Effector memory CD8-positive, alpha-beta T cell (primary cell): ENCODE measurements around the gene SPIB.
"Not testable (repeated sequence)": the region's sequence is repeated elsewhere in the genome, so short reads cannot be mapped to it uniquely, and the experiment has no call there.

Source experiments
- ATAC-seq: fragments of 150-1000 bp; cut with Tn5 transposase; replicated peaks from 2 replicates; pipeline ENCODE4 v1.10.0; 2021; ENCODE audit warnings: mild to moderate bottlenecking, moderate library complexity
- DNase-seq, 3 experiments: peaks; one replicate each; pipeline ENCODE4 v3.0.0; 2021
- H3K27ac Mint-ChIP-seq, 2 donors: one replicate each; pipeline ENCODE4 v1.8.0; 2022; ENCODE audit warnings: mild to moderate bottlenecking in 2 of 2, mixed read lengths in 2 of 2, moderate library complexity in 2 of 2
- H3K27me3 Mint-ChIP-seq, 2 donors: one replicate each; pipeline ENCODE4 v1.8.0; 2022; ENCODE audit warnings: mixed read lengths in 2 of 2
- H3K36me3 Mint-ChIP-seq: one replicate; pipeline ENCODE4 v1.8.0; 2022; ENCODE audit warnings: mild to moderate bottlenecking, moderate library complexity, mixed read lengths; ENCODE audit not compliant: insufficient read depth
- H3K4me1 Mint-ChIP-seq, 2 donors: one replicate each; pipeline ENCODE4 v1.8.0; 2022; ENCODE audit warnings: low read depth in 2 of 2, mixed read lengths in 2 of 2
- H3K4me3 Mint-ChIP-seq, 2 donors: one replicate each; pipeline ENCODE4 v1.8.0; 2022; ENCODE audit warnings: mild to moderate bottlenecking in 2 of 2, mixed read lengths in 2 of 2, moderate library complexity in 2 of 2
- H3K9me3 Mint-ChIP-seq, 2 donors: one replicate each; pipeline ENCODE4 v1.8.0; 2022; ENCODE audit warnings: mixed read lengths in 2 of 2

SPIB gene

DNA sequence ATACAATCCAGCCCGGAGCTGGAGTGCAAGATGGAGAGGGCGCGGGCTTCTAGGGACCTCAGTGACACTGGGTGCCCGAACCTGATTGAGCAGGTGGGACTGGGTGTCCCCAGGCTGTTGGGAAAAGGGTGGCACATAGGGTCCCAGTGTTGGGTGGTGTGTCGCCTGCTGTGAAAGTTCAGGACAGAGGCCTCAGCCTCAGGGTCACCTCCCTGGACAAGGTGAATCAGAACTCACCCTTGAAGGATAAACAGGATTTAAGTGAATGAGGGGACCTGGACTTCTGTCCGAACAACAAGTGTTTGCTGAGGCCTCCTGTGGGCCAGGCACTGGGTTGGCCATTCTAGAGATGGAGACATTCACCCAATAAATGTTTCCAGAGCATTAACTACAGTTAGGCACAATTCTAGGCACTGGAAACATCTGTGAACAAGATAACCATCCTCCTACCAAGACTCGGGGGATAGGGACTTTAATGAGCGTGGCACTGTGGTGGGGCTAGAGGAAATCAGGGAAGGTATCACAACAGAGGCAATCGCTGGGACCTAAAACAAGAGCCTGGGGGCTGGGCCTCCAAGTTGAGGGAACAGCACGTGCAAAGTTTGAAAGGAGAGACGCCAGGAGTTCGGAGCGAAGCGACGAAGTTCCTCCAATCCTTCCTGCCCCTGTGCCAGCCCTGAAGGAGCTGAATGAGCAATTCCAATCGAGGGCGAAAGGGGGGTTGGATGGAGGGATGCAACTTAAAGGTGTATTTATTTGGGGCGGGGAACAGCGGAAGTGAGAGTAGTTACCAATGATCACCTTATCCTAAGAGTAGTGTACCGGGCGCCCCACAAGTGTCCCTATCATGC lies 35.5 kb upstream of the SPIB start:
- no peak for DNase-seq

DNA sequence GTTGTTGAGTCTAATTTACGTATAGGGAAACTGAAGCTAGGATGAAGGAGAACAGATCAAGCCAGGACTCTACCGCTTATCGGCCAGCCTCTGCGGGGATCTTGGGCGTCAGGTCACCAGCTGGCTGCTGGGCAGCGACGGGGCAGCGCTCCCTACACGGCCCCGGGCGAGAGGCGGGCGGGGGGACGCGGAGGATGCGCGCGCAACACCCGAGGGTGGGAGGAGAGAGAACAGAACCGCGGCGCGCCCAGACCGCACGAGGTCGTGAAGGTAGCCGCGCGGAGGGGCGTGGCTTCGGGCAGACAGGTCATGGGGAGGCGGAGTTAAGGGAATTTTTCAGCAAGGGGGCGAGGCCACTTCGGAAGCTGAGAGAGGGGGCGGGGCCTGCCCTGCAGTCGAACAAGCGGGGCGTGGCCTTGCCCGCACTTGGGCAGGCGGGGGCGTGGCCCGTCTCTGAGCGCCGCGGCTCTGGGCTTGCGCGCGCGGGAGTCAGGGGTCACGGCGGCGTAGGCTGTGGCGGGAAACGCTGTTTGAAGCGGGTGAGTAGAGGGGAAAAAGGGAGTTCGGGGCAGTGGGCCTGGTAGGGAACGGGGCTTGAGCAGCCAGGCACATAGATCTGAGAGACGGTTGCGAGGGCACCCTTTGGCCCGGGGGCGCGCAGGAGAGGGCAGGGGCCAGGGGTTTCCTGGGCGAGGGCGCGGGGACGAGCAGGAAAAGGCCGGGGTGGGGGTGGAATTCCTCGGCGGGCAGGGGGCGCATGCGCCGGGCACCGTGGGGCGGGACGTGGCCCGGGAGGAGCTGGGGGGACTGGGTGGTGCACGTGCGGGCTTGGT lies 34.7 kb upstream of the SPIB start, which contains the start of gene POLD1:
Gene POLD1 (plus strand): TSS at position 496 of the 833 bp plus-strand sequence. CDS start 14,505 bp downstream, outside the sequence.
- peak within 1 kb of the TSS; percentile 91 to 94 for H3K27ac Mint-ChIP-seq
- peak; percentile 98 to 99 (median 99) for DNase-seq
- H3K27me3 Mint-ChIP-seq, result no peaks in the 10 kb centered on the region
- H3K4me3 Mint-ChIP-seq, result peak within 1 kb of the TSS; percentile 95 to 98
- peak; percentile 87 for ATAC-seq
- H3K9me3 Mint-ChIP-seq, result no peaks in the 10 kb centered on the region
- H3K36me3 Mint-ChIP-seq, result peaks cover 53% of the 10 kb centered on the region
- H3K4me1 Mint-ChIP-seq, result peaks cover 32 to 34% of the 10 kb centered on the region in 2 donors

More for the DNA sequence above, 35.5 kb upstream of the SPIB start:
- Mint-ChIP-seq H3K27ac (peak overlapping the region; percentile 91 to 94), H3K27me3 (no peaks in the 10 kb centered on the region), H3K4me1 (peaks cover 33 to 36% of the 10 kb centered on the region in 2 donors), H3K36me3 (peaks cover 57% of the 10 kb centered on the region), H3K4me3 (peak overlapping the region; percentile 95 to 98), H3K9me3 (no peaks in the 10 kb centered on the region)
- ATAC-seq, result peak; percentile 26

DNA sequence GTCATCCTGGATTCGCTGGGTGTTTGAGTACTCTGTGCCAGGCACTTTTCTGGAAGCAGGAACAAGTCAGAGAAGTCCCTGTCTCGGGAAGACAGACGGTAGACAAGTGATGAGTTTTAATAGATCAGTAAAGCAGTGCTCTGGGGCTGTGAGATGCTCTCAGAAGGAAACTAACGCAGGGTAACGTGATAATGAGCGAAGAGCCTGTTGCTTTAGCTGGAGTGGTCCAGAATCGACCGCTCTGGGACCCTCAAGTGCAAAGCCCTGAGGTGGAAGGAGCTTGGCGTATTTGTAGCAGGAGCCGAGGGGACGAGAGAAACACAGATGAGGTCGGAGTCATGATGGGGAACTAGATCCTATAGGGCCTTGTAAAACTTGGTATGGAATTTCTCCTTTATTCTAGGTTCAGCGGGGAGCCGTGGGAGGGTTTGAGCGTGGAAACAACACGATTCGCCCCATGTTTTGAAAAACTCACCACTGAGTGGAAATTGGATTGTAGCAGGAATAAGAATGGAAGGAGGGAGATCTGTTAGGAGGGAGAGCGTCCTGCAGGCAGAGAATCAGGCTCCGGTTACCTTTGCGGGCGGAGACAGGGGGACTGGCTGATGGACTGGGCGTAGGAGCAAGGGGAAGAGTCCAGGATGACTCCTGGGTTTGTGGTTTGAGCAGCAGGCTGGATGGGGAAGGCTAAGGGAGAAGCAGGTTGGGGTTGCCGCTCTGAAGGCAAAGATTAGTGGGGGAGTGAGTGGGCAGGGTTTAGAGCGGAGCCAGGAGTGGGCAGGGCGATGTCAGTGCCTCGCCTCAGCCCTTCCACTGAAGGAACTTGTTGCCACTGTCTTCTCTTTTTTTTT lies 33.8 kb upstream of the SPIB start:
- Mint-ChIP-seq H3K9me3 (no peaks in the 10 kb centered on the region), H3K4me1 (peaks cover 28 to 32% of the 10 kb centered on the region in 2 donors), H3K4me3 (peak overlapping the region; percentile 95 to 98), H3K36me3 (peaks cover 44% of the 10 kb centered on the region), H3K27ac (peak overlapping the region; percentile 91 to 94), H3K27me3 (no peaks in the 10 kb centered on the region)
- ATAC-seq (no peak), DNase-seq (no peak)

DNA sequence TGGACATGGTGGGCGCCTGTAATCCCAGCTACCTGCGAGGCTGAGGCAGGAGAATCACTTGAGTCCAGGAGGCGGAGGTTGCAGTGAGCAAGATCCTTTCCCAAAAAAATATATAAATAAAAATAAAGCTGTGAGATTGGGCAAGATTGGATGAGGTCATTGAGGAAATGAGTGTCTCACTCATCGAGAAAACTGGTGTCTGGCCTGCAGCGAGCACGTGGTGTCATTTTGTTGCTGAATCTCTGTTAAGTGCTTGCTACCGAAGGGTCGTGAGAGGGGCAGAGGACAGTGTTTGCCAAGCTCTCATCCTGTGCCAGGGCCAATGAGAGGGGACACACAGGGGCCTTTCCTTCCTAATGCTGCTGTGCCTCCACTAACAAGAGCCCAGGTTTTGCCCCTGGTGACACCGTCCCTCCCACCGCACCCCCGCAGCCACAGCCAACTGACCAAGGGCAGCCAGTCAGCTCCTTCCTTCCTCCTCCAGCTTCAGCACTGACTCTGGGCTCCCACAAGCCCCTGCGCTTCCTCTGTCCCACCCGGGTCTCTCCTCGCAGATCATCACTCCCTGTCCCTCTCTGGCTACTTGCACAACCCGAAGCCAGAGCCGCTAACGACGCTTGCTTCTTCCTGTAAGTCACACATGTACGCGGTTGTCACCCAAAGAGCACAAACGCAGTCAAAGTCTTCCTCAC lies 31.4 kb upstream of the SPIB start:
- Mint-ChIP-seq H3K4me3 (no peak overlapping the region), H3K4me1 (peaks cover 25 to 26% of the 10 kb centered on the region in 2 donors), H3K9me3 (no peaks in the 10 kb centered on the region), H3K27me3 (no peaks in the 10 kb centered on the region), H3K27ac (no peak overlapping the region), H3K36me3 (peaks cover 26% of the 10 kb centered on the region)
- ATAC-seq (no peak), DNase-seq (no peak)

DNA sequence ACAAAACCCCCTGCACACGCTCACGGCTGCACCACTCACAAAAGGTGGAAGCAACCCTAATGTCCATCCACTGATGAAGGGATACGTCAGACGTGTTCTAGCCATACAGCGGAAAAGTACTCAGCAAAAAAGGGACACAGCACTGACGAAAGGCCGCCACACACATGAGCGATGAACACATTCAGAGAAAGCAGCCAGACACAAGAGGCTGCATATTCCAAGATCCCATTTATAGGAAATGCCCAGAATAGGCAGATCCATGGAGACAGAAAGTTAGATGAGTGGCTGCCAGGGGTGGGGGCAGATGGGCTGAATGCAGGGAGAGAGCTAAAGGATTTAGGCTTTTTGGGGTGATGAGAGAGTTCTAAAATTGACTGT lies 30.9 kb upstream of the SPIB start:
- ATAC-seq (no peak), DNase-seq (no peak)
- Mint-ChIP-seq H3K4me3 (no peak overlapping the region), H3K27me3 (no peaks in the 10 kb centered on the region), H3K27ac (no peak overlapping the region), H3K9me3 (no peaks in the 10 kb centered on the region), H3K4me1 (peaks cover 25 to 26% of the 10 kb centered on the region in 2 donors), H3K36me3 (peaks cover 26% of the 10 kb centered on the region)

DNA sequence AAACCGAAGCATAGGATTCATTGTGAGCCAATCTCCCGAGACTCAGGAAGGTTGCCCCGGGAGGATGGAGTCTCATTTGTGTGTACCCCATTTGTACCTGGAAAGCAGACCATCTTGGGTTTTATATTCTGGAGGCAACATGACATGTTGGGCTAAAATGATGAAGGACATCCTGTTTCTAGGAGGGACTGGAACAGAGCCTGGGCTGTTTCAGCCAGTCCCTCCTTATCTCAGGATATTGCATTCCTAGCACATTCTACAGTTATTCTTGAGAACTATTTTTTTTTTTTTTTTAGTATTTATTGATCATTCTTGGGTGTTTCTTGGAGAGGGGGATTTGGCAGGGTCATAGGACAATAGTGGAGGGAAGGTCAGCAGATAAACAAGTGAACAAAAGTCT lies 28.4 kb upstream of the SPIB start:
- not testable (repeated sequence) for H3K27me3 Mint-ChIP-seq, H3K4me1 Mint-ChIP-seq, DNase-seq, H3K27ac Mint-ChIP-seq, H3K9me3 Mint-ChIP-seq, ATAC-seq, H3K36me3 Mint-ChIP-seq, H3K4me3 Mint-ChIP-seq

DNA sequence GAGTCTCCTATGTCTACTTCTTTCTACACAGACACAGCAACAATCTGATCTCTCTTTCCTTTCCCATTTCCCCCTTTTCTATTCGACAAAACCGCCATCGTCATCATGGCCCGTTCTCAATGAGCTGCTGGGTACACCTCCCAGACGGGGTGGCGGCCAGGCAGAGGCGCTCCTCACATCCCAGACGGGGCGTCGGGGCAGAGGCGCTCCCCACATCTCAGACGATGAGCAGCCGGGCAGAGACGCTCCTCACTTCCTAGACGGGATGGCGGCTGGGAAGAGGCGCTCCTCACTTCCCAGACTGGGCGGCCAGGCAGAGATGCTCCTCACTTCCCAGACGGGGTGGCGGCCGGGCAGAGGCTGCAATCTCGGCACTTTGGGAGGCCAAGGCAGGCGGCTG lies 27.8 kb upstream of the SPIB start:
- not testable (repeated sequence) for H3K27me3 Mint-ChIP-seq

DNA sequence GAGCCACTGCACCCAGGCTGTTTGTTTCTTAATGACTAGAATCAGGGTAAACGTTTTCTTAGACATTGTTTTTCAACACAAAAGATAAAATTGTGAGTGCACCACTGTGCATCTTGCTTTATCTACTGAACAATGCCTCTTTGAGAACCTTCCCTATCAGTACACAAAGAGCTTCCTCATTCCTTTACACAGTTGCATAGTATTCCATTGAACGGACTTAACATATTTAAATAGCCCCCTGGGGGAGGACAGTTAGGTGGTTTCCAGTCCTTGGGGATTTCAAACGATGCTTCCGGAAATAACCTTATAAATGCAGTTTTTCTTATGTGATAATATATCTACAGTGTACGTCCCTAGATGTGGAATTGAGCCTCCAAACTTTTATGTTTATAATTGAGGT lies 26.0 kb upstream of the SPIB start:
- H3K4me3 Mint-ChIP-seq, result no peak overlapping the region
- peaks cover 14% of the 10 kb centered on the region for H3K36me3 Mint-ChIP-seq
- no peak for ATAC-seq

More for the DNA sequence above, 27.8 kb upstream of the SPIB start:
- ATAC-seq, H3K9me3 Mint-ChIP-seq, H3K4me3 Mint-ChIP-seq, H3K4me1 Mint-ChIP-seq, H3K27ac Mint-ChIP-seq, DNase-seq: not testable (repeated sequence)
- peaks cover 14% of the 10 kb centered on the region for H3K36me3 Mint-ChIP-seq

DNA sequence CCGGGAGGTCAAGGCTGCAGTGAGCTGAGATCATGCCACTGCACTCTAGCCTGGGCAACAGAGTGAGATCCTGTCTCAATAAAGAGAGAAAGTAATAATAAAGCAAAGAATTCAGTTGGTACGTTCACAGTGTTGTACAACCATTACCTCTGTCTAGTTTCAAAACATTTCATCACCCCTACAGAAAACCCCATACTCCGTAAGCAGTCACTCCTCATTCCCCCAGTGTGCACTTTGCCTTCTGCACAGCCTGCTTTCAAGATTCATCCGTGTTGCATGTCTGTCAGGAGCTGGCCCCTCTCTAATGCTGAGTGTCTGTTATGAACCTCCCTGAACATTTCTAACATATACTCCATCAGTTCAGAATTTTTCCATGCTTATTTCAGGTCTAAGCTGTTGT lies 25.1 kb upstream of the SPIB start:
- Mint-ChIP-seq H3K9me3 (no peaks in the 10 kb centered on the region), H3K27me3 (no peaks in the 10 kb centered on the region), H3K36me3 (peaks cover 16% of the 10 kb centered on the region), H3K4me3 (no peak overlapping the region), H3K27ac (no peak overlapping the region), H3K4me1 (peaks cover 0 to 1% of the 10 kb centered on the region in 2 donors)
- no peak for DNase-seq
- no peak for ATAC-seq

More for the DNA sequence above, 26.0 kb upstream of the SPIB start:
- no peak for DNase-seq
- H3K27ac Mint-ChIP-seq, result no peak overlapping the region
- no peaks in the 10 kb centered on the region for H3K9me3 Mint-ChIP-seq
- H3K4me1 Mint-ChIP-seq, result peaks cover under 1% of the 10 kb centered on the region in 2 donors
- H3K27me3 Mint-ChIP-seq, result no peaks in the 10 kb centered on the region

DNA sequence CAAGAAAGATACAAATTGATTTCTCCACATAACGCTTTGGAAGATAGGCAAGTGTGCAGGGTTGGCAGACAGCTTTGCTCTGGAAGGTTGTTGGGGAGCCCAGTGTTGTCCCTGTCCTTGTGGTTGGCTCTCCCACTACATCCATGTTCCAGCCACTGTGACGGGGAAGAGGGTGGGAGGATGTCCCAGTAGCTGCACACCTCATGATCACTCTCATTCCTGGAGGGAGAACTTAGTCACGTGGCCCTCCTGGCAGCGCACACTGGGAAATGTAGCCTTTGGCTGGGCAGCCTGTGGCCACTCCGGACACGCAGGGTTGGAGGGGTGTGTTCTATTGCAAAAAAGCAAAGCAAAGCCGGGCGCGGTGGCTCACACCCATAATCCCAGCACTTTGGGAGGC lies 24.7 kb upstream of the SPIB start:
- peaks cover 0 to 1% of the 10 kb centered on the region in 2 donors for H3K4me1 Mint-ChIP-seq
- no peaks in the 10 kb centered on the region for H3K27me3 Mint-ChIP-seq
- ATAC-seq, result no peak
- H3K4me3 Mint-ChIP-seq, result no peak overlapping the region
- no peak overlapping the region for H3K27ac Mint-ChIP-seq
- peaks cover 17% of the 10 kb centered on the region for H3K36me3 Mint-ChIP-seq
- no peaks in the 10 kb centered on the region for H3K9me3 Mint-ChIP-seq
- DNase-seq, result no peak

DNA sequence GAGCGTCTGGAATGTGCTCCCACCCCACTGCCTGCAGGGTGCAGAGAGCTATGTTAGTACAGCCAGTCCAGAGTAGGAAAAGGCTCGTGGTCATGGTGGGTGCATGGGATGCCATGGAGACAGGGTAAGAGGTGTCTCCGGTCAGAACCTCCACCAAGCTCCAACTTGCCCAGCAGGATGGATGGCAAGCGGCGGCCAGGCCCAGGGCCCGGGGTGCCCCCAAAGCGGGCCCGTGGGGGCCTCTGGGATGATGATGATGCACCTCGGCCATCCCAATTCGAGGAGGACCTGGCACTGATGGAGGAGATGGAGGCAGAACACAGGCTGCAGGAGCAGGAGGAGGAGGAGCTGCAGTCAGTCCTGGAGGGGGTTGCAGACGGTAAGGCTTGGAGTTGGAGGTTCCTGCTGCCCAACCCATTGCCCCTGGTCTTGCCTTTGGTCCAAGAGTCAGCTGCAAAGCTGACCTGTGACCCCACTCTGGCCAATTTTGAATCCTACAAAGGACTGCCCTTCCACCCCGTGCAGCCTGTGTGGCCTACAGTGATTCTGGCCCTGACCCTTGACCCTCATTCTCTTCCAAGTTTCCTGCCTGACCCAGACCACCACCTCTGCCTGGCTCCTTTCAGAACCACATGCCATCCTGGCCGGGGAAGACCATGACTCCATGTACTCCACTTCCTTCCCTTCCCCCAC lies 19.9 kb upstream of the SPIB start:
- no peak for DNase-seq
- Mint-ChIP-seq H3K4me1 (peaks cover 0 to 1% of the 10 kb centered on the region in 2 donors), H3K4me3 (no peak overlapping the region), H3K9me3 (no peaks in the 10 kb centered on the region), H3K36me3 (peaks cover 12% of the 10 kb centered on the region), H3K27ac (peak overlapping the region; percentile 26 to 73), H3K27me3 (no peaks in the 10 kb centered on the region)
- ATAC-seq, result no peak

DNA sequence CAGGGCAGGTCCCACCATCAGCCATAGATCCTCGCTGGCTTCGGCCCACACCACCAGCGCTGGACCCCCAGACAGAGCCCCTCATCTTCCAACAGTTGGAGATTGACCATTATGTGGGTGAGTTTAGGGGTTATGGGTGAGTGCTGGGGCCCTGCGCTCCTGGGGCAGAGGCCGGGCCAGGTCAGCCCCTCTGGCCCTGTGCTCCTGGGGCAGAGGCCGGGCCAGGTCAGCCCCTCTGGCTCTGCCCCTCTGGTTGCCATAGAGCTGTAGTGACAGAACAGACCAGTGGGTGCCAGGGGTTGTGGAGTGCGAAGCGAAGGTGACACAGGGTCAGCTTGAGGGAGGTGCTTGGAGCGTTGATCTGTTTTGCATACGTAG lies 19.4 kb upstream of the SPIB start:
- Mint-ChIP-seq H3K27ac (no peak overlapping the region), H3K4me1 (peaks cover 0 to 1% of the 10 kb centered on the region in 2 donors), H3K36me3 (peaks cover 12% of the 10 kb centered on the region), H3K9me3 (no peaks in the 10 kb centered on the region), H3K4me3 (no peak overlapping the region), H3K27me3 (no peaks in the 10 kb centered on the region)
- DNase-seq, result no peak
- ATAC-seq, result no peak
